Mucosa of gallbladder (tissue), 1 donor: ENCODE data around the gene ZSCAN18. TPM values are rescaled to one million over a fixed set of nuclear protein-coding genes. Genes with fewer than 3 reads are reported as not detected.
"Not testable (repeated sequence)": the region's sequence is repeated elsewhere in the genome, so short reads cannot be mapped to it uniquely, and the experiment has no call there.

Experiments used
- DNase-seq: peaks from one replicate; pipeline ENCODE4 v3.0.0-alpha.2; 2020; ENCODE audit warnings: low spot score
- total RNA-seq: library from RNA; stranded (reverse); gene quantifications from one replicate; pipeline ENCODE4 v1.2.1, GENCODE V29; 2021
- donor health status: DM: no; HTN: no; CAD: no.

The ZSCAN18 gene, protein sequence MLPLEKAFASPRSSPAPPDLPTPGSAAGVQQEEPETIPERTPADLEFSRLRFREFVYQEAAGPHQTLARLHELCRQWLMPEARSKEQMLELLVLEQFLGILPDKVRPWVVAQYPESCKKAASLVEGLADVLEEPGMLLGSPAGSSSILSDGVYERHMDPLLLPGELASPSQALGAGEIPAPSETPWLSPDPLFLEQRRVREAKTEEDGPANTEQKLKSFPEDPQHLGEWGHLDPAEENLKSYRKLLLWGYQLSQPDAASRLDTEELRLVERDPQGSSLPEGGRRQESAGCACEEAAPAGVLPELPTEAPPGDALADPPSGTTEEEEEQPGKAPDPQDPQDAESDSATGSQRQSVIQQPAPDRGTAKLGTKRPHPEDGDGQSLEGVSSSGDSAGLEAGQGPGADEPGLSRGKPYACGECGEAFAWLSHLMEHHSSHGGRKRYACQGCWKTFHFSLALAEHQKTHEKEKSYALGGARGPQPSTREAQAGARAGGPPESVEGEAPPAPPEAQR
- 111 TPM for total RNA-seq

DNA sequence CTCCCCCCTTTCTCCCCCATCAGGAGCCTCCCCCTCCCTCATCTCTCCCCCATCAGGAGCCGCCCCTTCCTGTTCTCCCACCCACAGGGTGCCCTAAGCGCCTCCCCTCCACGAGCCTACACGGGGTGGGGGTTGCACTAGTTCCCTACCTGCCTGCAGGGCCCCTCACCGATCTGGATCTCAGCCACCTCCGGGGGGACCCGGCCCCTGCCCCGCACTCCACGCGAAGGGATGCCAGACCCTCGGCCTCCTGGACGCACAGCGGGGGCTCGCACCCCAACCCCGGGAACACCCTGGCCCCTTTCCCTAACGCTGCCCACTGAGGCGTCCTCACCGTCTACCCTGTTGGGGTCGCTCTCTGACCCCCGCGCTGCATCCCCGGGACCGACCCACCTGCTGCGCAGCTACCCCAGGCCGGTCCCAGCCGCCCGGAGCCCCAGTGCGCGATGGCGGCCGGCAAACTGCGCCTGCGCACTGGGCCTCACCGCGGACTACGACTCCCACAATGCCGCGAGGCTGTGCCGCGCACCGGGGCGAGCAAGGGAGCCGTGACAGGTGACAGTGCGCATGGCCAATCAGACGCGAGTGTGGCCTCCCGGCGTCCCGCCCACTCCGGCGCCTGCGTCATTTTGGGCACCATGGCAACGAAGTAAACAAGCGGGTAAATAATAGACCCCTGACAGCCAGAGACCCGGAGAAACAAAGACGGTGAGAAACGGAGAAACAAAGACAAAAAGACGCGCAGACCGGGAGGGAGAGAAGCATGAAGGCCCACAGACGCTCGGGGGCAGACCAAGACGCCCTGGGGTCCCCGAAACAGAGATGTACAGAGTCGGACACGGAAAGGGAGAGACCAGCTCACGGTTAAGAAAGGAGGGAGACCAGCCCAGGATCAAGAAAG, at the start of gene ZSCAN18:
TSS of gene ZSCAN18 (minus strand) at position 451 of the 901 bp plus-strand sequence. CDS start 7,964 bp downstream, outside the sequence.
- DNase-seq = peak; percentile 98

DNA sequence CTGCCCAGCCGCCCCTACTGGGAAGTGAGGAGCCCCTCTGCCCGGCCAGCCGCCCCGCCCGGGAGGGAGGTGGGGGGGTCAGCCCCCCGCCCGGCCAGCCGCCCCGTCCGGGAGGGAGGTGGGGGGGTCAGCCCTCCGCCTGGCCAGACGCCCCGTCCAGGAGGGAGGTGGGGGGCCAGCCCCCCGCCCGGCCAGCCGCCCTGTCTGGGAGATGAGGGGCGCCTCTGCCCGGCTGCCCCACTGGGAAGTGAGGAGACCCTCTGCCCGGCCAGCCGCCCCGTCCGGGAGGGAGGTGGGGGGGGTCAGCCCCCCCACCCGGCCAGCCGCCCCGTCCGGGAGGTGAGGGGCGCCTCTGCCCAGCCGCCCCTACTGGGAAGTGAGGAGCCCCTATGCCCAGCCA, 49.4 kb upstream of the ZSCAN18 start:
- DNase-seq = not testable (repeated sequence)

DNA sequence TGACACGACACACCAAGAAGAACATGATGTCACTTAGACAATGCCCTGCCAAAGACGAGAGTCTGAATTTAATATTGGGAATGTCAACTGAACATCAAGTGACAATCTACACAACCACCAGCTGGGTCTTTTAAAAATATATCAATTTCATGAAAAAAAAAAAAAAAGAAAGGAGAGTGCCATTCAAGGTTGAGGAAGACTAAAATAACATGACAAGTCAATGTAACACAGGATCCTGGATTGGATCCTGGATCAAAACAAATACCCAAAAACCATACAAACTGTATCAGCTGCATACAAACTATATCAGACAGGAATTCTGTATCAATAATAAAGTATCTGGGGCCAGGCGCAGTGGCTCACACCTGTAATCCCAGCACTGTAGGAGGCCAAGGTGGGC, 47.8 kb upstream of the ZSCAN18 start:
- no peak for DNase-seq

DNA sequence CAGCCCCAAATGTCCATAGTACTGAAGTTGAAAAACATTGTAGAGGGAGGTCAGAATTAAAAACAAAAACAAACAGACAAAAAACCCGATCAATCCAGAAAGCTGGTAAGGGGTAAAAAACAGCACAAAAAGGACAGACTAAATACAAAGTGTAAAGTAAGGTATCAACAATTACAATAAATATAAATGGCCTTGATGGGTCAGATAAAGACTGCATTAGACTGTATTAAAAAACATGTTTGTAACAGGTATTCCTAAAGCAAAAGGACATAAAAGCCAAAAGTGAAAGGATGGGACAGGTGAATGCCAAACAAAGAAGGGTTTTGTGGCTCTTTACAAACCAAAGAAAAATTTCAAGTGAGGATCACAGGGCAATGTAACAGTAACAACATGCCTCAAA, 36.2 kb upstream of the ZSCAN18 start:
- no peak for DNase-seq

DNA sequence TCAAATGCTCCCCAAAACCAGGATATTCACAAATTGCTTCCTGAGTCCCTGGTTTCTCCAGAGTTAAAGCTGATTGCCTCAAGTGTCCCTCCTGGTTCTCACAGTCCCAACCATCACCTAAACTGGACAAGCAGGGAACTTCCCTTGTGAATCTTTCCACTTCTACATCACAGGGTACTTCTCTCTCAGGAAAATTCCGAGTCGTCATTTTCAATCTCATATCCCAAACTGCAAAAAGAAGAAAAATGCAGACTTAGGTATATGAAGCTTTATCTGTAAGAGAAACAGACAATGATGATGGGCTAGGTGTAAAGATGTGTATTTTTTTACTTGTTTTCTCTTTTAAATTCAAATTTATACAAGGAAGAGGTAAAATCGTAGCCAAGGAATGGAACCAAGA, 31.3 kb upstream of the ZSCAN18 start:
- DNase-seq = no peak

DNA sequence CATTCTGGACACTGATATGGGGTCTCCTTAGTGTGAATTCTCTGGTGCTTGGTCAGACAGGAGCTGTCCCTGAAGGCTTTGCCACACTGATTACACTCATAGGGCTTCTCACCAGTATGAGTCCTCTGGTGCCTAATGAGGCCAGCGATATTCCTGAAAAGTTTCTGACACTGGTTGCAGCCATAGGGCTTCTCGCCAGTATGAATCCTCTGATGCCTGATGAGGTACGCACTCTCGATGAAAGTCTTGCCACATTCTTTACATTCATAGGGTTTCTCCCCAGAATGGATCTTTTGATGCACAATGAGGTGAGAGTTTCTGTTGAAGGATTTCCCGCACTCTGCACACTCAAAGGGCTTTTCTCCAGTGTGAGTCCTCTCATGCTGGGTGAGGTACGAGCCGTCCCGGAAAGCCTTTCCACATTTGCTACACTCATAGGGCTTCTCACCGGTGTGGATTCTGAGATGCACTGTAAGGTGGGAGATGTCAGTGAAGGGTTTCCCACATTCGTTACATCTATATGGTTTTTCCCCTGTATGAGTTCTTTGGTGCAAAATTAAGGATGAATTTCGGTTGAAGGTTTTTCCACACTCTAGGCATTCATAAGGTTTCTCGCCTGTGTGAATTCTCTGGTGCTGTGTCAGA, 30.1 kb upstream of the ZSCAN18 start:
- DNase-seq = no peak

DNA sequence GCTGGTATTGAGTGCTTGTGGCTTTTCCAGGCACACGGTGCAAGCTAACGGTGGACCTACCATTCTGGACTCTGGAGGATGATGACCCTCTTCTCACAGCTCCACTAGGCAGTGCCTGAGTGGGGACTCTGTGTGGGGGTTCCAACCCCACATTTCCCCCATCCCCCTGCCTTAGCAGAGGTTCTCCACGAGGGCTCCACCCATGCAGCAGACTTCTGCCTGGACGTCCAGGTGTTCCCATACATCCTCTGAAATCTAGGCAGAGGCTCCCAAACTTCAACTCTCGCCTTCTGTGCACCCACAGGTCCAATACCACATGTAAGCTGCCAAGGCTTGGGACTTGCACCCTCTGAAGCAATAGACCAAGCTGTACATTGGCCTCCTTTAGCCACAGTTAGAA, 25.3 kb upstream of the ZSCAN18 start:
- no peak for DNase-seq

DNA sequence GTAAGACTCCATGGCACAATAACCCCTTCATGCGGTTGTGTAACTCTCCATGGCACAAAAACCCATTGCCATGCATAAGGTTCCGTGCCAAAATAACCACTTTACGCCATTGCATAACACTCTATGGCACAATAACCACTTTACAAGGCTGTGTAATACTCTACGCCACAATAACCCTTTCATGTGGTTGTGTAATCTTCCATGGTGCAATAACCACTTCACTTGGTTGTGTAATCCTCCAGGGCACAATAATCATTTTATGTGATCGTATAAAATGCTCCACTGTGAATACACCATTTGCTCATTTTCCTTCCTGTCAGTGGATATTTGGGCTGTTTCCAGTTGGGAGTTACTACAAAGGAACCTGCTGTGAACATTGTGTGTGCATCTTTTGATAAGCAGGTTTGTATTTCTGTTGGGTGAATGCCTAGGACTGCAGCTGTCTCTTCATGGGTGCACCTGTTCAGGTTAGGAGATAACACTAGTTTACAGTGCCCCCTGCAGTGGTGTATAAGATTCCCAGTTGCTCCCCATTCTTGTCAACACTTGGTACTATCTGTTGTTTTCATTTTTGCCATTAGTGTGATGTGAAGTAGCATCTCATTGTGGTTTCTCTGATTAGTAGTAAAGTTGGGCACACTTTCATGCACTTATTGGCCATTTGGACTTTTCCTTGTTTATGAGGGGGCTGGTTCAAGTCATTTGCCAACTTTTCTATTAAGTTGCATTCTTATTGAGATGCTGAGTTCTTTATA, 21.1 kb upstream of the ZSCAN18 start:
- no peak for DNase-seq

DNA sequence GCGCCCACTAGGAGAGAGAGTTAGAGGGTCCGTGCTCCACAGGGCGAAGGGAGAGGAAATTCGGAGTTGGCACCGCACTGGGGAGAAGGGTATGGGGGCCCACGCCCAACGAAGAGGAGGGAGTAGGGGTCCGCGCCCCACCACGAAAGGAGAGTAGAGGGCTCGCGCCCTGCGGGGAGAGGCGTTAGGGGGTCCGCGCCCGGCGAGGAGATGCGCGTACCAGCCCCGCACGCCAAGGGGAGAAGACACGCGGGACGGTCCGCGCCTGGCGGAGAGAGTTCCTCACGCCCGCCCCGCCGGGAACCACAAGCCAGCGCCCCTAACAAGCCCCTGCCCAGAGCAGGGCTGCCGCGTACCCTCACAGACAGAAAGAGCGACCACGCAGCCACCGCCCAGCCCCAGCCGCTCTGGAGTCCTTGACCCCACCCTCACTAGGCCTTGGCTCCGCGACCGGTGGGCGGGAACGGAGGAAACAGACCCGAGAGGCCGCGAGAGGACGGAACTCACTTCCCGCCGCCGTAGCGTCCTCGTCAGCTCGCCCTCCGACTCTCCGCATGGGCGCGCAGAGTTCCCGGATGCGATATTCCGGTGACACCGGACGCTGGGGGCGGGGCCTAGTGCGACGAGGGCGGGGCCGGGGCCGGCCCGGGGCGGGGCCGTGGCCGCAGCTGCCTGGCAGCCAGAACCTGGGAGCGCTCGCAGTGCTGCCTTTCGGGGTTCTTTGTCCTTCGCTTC, 20.0 kb upstream of the ZSCAN18 start:
- DNase-seq = no peak

DNA sequence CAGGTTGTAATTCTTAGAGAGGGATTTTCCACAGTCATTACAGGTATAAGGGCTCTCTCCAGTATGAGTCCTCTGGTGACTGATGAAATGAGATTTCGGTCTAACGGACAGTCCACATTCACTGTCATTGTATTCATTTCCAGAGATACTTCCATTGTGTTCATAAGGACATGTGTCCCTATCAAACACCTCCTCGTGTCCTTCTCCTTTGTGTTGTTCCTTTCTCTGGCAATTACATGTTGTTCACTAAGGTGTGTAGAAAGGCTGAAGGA, 10.5 kb upstream of the ZSCAN18 start:
- no peak for DNase-seq

DNA sequence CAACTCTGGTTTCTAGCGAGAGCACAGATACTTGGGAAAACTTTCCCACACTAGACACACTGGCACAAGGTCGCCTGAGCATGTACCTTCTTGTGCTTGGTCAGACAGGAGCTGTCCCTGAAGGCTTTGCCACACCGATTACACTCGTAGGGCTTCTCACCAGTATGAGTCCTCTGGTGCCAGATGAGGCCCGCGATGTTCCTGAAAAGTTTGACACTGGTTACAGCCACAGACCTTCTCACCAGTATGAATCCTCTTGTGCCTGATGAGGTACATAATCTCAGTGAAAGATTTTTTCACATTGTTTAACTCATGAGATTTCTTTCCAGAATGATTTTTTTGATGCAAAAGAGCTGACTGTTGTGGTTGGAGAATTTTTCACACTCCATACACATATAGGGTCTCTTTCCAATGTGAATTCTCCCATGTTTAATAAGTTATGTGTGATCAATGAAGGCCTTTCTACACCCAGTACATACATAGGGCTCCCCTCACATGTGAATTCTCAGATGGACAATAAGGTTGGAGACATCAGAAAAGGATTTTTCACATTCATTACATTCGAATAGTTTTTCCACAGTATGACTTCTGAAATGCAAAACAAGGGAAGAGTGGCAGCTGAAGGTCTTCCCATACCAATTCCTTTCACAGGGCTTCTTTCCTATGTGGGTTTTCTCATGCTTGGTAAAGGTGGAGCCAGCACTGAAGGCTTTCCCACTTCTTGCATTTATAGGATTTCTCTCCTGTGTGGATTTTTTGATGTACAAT, 9.9 kb upstream of the ZSCAN18 start:
- DNase-seq = no peak

DNA sequence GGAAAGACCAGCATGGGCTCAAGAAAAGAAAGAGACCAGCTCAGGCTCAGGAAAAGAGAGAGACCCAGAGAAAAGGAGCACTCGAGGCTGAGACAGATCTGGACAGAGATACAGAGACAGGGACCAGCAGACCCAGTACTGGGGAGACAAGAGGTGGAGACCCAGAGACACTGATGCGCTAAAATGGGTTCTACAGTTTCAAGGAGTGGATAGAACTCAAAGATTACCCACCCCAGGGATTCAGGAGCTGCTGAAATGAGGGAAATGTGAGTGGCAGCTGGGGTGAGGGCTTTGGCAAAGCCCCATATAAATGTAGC, 609 bp upstream of the ZSCAN18 start:
- DNase-seq = no peak

DNA sequence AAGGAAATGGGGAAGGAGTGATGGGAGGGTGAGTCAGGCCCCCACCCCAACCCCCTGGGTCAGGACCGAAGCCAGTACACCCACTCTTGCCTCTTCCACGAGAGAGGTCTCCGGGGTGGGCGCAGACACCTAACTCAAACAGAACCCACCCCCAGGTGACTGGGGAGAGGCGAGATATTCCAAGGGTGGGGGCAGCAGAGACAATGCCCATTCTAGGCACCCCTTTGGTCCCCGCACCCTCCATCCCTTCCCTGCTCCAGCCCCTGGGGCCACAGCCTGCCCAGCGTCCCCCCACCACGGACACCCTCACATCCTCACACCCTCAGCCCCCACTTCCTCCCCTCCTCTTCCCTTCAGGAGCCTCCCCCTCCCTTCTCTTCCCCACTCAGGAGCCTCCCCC, 682 bp downstream of the ZSCAN18 start:
- no peak for DNase-seq

DNA sequence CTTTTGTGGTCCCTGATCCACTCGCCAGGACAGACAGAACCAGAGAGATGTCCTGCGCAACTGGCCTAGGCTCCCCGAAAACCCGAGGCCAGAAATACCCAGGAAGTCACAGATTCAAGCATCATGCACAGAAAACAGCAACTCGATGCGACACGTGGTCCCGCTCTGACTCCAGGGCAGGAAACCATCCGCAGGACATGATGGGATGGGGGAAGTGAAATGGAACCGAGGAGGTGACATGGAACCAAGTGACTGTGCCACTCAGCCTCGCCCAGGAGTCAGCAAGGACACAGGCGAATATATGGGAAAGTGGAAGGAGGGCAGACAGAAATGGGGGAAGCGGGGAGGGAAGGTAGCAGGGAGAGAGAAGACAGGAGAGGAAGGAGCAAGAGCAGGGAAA, 1.1 kb downstream of the ZSCAN18 start:
- DNase-seq = no peak

DNA sequence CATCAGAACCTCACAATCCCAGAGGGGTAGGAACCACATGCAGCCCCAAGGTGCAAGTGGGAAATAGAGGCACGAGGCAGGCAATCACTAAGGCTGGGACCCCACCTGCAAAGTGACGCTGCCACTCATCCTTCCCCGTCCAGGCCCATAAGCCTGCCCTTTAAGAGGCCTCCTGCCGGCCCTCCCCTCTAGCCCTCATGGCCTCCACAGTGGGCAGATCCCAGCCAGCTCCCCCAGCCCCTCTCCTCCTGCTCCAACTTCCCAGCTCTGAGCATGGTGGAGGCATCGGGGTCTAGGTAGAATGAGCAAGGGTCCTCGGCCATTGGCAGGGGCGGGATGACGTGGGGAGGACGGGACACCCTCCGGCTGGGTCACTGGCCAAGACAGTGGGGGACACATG, 2.7 kb downstream of the ZSCAN18 start:
- DNase-seq = no peak

DNA sequence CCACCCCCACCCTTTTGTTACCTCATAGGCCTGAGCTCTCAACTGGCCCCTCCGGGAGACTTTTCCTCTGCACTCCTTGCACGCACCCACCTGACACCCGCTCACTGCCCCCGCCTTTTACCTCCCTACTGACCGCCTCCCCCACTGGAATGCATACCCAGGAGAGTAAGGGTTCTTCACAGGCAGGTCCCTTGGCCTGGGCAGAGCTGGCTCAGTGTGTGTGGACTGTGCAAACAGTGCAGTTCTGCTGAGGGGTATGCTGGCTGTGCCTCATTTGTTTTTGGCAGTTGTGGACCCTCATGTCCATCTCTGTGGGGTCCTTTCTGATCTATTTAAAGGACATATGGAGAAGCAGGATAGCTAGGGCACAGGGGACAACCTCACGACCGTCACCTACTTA, 5.0 kb downstream of the ZSCAN18 start:
- no peak for DNase-seq

DNA sequence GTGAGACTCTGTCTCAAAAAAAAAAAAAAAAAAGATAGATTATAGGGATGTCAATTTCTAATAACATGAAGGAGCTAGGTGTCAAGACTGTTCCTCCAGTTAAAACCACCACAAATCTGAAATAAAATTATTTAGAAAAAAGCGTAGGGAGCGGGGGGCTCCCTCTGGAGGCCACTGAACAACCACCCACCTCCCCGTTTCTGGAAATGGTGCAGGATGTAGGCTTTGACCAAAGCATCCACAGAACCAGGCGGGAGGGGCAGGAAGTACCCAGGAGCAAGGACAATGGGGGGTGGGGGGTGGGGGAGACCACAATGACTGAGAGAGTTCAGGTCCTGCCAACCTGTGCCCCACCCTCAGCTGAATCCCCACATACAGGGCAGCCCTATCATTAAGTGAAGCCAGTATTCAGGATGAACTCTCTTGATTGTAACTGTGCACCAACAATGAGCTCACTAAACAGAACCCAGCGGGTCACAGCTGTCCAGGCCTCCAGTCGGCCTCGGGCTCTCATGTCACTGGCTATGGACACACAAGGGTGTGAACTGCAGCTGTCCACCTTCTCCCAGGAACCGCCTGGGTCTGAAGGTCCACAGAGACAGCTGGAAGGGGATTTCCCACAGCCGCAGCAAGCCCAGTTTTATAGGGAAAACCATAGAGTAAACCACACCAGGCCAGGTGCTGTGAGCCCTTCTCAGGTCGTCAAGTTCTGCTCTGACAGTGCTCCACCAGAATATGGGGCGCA, 6.6 kb downstream of the ZSCAN18 start:
- DNase-seq = no peak

DNA sequence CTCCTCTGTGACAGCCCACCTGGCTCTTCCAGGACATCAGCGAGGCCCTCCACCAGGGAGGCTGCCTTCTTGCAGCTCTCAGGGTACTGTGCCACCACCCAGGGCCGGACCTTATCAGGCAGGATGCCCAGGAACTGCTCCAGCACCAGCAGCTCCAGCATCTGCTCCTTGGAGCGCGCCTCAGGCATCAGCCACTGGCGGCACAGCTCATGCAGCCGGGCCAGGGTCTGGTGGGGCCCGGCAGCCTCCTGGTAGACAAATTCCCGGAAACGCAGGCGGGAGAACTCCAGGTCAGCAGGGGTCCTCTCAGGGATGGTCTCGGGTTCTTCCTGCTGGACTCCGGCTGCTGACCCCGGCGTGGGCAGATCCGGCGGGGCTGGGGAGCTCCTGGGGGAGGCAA, 8.2 kb downstream of the ZSCAN18 start:
- no peak for DNase-seq

DNA sequence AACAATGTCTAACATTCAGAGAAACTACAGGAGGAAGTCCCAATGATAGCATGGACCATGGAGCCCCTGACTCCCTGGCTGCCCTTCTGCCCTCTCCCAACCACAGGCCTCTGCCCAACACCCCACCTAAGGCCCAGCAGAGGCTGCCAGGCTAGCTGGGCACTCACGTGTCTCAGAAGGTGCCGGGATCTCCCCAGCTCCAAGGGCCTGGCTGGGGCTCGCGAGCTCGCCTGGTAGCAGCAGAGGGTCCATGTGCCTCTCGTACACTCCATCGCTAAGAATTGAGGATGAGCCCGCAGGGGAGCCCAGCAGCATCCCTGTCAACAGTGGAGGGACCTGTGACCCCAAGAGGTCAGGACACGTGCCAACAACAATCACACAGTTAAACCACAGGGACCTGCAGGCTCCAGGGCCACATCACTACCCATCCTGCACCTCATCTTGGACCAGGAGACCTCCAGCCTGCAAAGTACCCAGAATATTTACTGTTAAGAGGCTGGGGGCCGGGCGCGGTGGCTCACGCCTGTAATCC, 9.4 kb downstream of the ZSCAN18 start:
- DNase-seq = no peak
